CD14-positive monocyte (primary cell): Measurements from ENCODE around the gene LEPROT. TPM values are rescaled to one million over a fixed set of nuclear protein-coding genes. Genes with fewer than 3 reads are reported as not detected.

ENCODE experiments used
- DNase-seq, 3 donors: peaks; one replicate each; pipeline ENCODE4 v3.0.0-alpha.2; 2011 to 2022
- H2AFZ ChIP-seq: 2 replicates; pipeline ENCODE4 v1.6.0; 2012; ENCODE audit warnings: mild to moderate bottlenecking, low read depth, low read length, inconsistent platforms; ENCODE audit not compliant: insufficient read depth, poor library complexity, severe bottlenecking
- H3K27ac ChIP-seq, 2 donors: 1 replicate in 1 of 2; 2 replicates in 1 of 2; pipeline ENCODE4 v1.5.1; 2012 to 2013; ENCODE audit warnings: low read length in 2 of 2, control low read depth in 1 of 2, inconsistent platforms in 1 of 2, low read depth in 1 of 2, mild to moderate bottlenecking in 1 of 2
- H3K27me3 ChIP-seq, 2 donors: one replicate each; pipeline versions ENCODE4 v1.6.0 to v1.6.1; 2011 to 2013; ENCODE audit warnings: low read length in 2 of 2; ENCODE audit not compliant: control insufficient read depth in 2 of 2, insufficient read depth in 2 of 2
- H3K36me3 ChIP-seq, 2 donors: replicated peaks in 1 of 2; 1 replicate in 1 of 2; 2 replicates in 1 of 2; pipeline versions ENCODE4 v1.5.1 to v1.6.1; 2012 to 2013; ENCODE audit warnings: low read length in 2 of 2, control low read depth in 1 of 2, inconsistent platforms in 1 of 2, mild to moderate bottlenecking in 1 of 2; ENCODE audit not compliant: insufficient read depth in 2 of 2, control insufficient read depth in 1 of 2
- H3K4me1 ChIP-seq, 2 donors: 1 replicate in 1 of 2; 2 replicates in 1 of 2; pipeline versions ENCODE4 v1.5.1 to v1.6.1; 2012 to 2013; ENCODE audit warnings: low read length in 2 of 2, control low read depth in 1 of 2, inconsistent platforms in 1 of 2, mild to moderate bottlenecking in 1 of 2, moderate library complexity in 1 of 2; ENCODE audit not compliant: insufficient read depth in 2 of 2, control insufficient read depth in 1 of 2
- H3K4me2 ChIP-seq: replicated peaks from 2 replicates; pipeline ENCODE3; 2012; ENCODE audit warnings: low read length, moderate library complexity, mild to moderate bottlenecking; ENCODE audit not compliant: poor library complexity, severe bottlenecking; ENCODE audit errors: extremely low read depth
- H3K4me3 ChIP-seq, 3 experiments: fragments of 200-600 bp in 1 of 3; sonication (generic) in 1 of 3; replicated peaks in 1 of 3; 1 replicate in 2 of 3; 2 replicates in 1 of 3; pipeline ENCODE4 v1.5.1; 2011 to 2013; ENCODE audit warnings: low read length in 3 of 3, mild to moderate bottlenecking in 3 of 3, control low read depth in 2 of 3, low read depth in 2 of 3, inconsistent platforms in 1 of 3, moderate library complexity in 1 of 3
- H3K79me2 ChIP-seq: 2 replicates; pipeline ENCODE4 v1.6.0; 2012; ENCODE audit warnings: mild to moderate bottlenecking, control low read depth, inconsistent platforms, low read length, moderate library complexity; ENCODE audit not compliant: insufficient read depth
- H3K9ac ChIP-seq: 2 replicates; pipeline ENCODE4 v1.6.0; 2017; ENCODE audit warnings: low read length, mild to moderate bottlenecking; ENCODE audit not compliant: insufficient read depth, poor library complexity, severe bottlenecking
- H3K9me3 ChIP-seq, 2 donors: replicated peaks in 1 of 2; 1 replicate in 1 of 2; 2 replicates in 1 of 2; pipeline versions ENCODE4 v1.5.1 to v1.6.1; 2012 to 2013; ENCODE audit warnings: low read length in 2 of 2, control low read depth in 1 of 2; ENCODE audit not compliant: control insufficient read depth in 1 of 2, insufficient read depth in 1 of 2
- H4K20me1 ChIP-seq: 2 replicates; pipeline ENCODE4 v1.6.0; 2012; ENCODE audit warnings: mild to moderate bottlenecking, low read length, control low read depth, moderate library complexity; ENCODE audit not compliant: insufficient read depth
- H3K27ac Mint-ChIP-seq, 7 donors: one replicate each; pipeline ENCODE4 v1.8.0; 2020; ENCODE audit warnings: mild to moderate bottlenecking in 7 of 7, mixed read lengths in 7 of 7, moderate library complexity in 6 of 7, inconsistent platforms in 2 of 7
- H3K27me3 Mint-ChIP-seq, 3 donors: one replicate each; pipeline ENCODE4 v1.8.0; 2021 to 2022; ENCODE audit warnings: low read depth in 3 of 3, mild to moderate bottlenecking in 3 of 3, mixed read lengths in 3 of 3, moderate library complexity in 3 of 3, inconsistent platforms in 1 of 3
- H3K36me3 Mint-ChIP-seq, 2 donors: one replicate each; pipeline ENCODE4 v1.8.0; 2020; ENCODE audit warnings: mixed read lengths in 2 of 2, inconsistent platforms in 1 of 2, mild to moderate bottlenecking in 1 of 2
- H3K4me1 Mint-ChIP-seq: one replicate; pipeline ENCODE4 v1.8.0; 2020; ENCODE audit warnings: mild to moderate bottlenecking, mixed read lengths
- H3K4me3 Mint-ChIP-seq, 2 donors: one replicate each; pipeline ENCODE4 v1.8.0; 2020; ENCODE audit warnings: mild to moderate bottlenecking in 2 of 2, mixed read lengths in 2 of 2, moderate library complexity in 1 of 2
- H3K9me3 Mint-ChIP-seq, 7 donors: one replicate each; pipeline ENCODE4 v1.8.0; 2020 to 2022; ENCODE audit warnings: mixed read lengths in 7 of 7, mild to moderate bottlenecking in 6 of 7, moderate library complexity in 6 of 7, inconsistent platforms in 2 of 7
- WGBS: methylation state at CpG from one replicate; pipeline ENCODE4 v1.1.5; 2013; ENCODE audit warnings: missing lambda C conversion rate; ENCODE audit not compliant: insufficient coverage; 5-methylcytosine and 5-hydroxymethylcytosine counted together
- intact Hi-C, 2 donors: fragments of 100-400 bp; cut with micrococcal nuclease; formaldehyde crosslinking; loops; one replicate each; pipeline versions ENCODE4 v1.15.0 to v1.15.1; 2023
- polyA plus RNA-seq, 3 donors: library from polyadenylated mRNA; depleted of rRNA in 1 of 3; unstranded in 2 of 3; stranded (reverse) in 1 of 3; fragments of 300-500 nt in 2 of 3; fragments of >200 nt in 1 of 3; fragmentation: Illumina TruSeq in 2 of 3; gene quantifications; 1 replicate in 2 of 3; 2 replicates in 1 of 3; pipeline ENCODE4 v1.2.3, GENCODE V29; 2012 to 2021
- TF ChIP-seq, protein P1 (sequence below): fragments of 200-600 bp; IDR thresholded peaks from one replicate; pipeline ENCODE4 v1.8.0; 2022; ENCODE audit warnings: antibody characterized with exemption, mild to moderate bottlenecking

LEPROT gene
- polyA plus RNA-seq, 3 donors = 56.3 to 75.0 (median 74.7) TPM

DNA sequence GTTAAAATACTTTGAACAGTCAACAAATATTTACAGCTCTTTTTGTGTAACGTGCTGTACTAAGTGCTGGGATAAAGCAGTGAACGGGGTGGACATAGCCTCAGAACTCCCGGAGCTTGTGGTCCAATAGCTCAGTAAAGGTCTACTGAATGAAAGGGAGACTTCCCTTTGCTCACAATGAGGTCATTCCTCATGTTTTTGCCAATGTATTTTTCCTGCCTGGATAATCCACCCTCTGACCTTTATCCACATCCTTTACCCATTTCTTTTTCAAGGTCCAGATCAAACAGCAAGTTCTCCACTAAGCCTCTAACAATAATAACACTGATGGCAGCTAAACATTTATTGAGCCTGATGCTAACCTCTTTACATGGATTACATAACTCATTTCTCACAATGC lies 55.9 kb downstream of the LEPROT start:
- H3K27ac ChIP-seq = no peak overlapping the region
- H3K4me3 ChIP-seq = no peak overlapping the region
- no peak overlapping the region for H2AFZ ChIP-seq
- no peak overlapping the region for H3K9ac ChIP-seq
- no peak overlapping the region for H3K4me3 Mint-ChIP-seq
- H3K4me2 ChIP-seq = no peak overlapping the region
- intact Hi-C loops = no loop called here
- peaks cover 0 to 3% (median 0%) of the 10 kb centered on the region in 3 donors for H3K27me3 Mint-ChIP-seq
- no peaks in the 10 kb centered on the region for H3K36me3 ChIP-seq
- WGBS = 100% methylated on average over 2 of the region's 3 CpGs
- no peaks in the 10 kb centered on the region for H4K20me1 ChIP-seq
- H3K36me3 Mint-ChIP-seq = no peaks in the 10 kb centered on the region
- H3K27ac Mint-ChIP-seq = no peak overlapping the region
- H3K4me1 Mint-ChIP-seq = no peaks in the 10 kb centered on the region
- H3K79me2 ChIP-seq = no peaks in the 10 kb centered on the region
- no peaks in the 10 kb centered on the region for H3K4me1 ChIP-seq
- no peak for DNase-seq
- H3K9me3 ChIP-seq = no peaks in the 10 kb centered on the region
- no peaks in the 10 kb centered on the region for H3K27me3 ChIP-seq
- TF ChIP-seq, protein P1, sequence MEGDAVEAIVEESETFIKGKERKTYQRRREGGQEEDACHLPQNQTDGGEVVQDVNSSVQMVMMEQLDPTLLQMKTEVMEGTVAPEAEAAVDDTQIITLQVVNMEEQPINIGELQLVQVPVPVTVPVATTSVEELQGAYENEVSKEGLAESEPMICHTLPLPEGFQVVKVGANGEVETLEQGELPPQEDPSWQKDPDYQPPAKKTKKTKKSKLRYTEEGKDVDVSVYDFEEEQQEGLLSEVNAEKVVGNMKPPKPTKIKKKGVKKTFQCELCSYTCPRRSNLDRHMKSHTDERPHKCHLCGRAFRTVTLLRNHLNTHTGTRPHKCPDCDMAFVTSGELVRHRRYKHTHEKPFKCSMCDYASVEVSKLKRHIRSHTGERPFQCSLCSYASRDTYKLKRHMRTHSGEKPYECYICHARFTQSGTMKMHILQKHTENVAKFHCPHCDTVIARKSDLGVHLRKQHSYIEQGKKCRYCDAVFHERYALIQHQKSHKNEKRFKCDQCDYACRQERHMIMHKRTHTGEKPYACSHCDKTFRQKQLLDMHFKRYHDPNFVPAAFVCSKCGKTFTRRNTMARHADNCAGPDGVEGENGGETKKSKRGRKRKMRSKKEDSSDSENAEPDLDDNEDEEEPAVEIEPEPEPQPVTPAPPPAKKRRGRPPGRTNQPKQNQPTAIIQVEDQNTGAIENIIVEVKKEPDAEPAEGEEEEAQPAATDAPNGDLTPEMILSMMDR = no peak
- H3K9me3 Mint-ChIP-seq = no peaks in the 10 kb centered on the region

DNA sequence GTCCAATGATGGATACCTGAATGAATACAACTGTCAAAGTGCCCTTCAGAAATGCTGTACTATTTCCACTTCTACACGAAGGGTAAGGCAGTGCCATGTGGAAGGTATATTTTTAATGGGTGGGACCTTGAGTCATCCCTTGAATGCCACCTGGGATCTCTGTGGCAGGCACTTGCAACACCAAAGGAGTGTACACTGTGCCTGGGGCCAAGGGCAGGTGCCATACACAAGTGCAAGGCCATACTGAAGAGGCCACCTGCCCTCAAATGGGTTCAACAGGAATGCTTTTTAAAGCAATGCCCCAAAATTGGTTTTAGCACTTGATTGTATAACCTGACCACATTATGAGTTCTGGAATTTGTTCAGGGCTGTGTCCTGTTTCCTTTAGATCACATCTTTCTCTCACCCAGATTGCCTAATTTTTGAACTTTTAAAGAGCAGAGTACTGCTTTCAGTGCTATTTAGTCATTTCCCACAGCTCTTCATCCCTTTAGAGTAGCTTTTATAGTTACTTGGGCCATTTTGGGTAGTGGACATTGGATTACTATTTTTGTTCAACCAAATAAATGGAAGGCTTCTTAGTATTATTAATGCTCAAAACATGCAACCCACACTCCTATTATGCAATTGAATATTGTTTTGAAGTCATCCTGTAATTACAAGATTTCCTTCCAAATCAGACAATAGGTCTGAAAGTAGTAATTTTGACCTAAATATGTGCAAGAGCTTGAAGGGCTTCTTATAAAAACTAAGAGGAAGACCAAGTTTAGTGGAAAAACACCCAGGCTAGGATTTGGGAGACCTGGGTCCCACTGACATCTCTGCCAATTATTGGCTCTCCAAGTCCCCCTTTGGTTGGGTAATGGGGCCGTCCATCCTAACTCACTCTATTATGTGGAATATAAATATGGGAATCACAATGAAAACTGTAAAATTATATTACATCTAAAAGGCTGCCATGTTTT lies 57.2 kb downstream of the LEPROT start:
- DNase-seq = no peak
- H2AFZ ChIP-seq = no peak overlapping the region
- no peaks in the 10 kb centered on the region for H3K4me1 Mint-ChIP-seq
- TF ChIP-seq, protein P1 = no peak
- no peak overlapping the region for H3K4me2 ChIP-seq
- H3K27ac Mint-ChIP-seq = no peak overlapping the region
- no CpG with 5 or more reads among the region's 2 CpGs for WGBS
- no peak overlapping the region for H3K4me3 Mint-ChIP-seq
- no peaks in the 10 kb centered on the region for H3K9me3 Mint-ChIP-seq
- H3K4me1 ChIP-seq = no peaks in the 10 kb centered on the region
- H3K9ac ChIP-seq = no peak overlapping the region
- H3K27me3 ChIP-seq = no peaks in the 10 kb centered on the region
- H3K36me3 ChIP-seq = no peaks in the 10 kb centered on the region
- H3K27me3 Mint-ChIP-seq = peaks cover 0 to 3% (median 0%) of the 10 kb centered on the region in 3 donors
- no peak overlapping the region for H3K4me3 ChIP-seq
- no peak overlapping the region for H3K27ac ChIP-seq
- no peaks in the 10 kb centered on the region for H3K79me2 ChIP-seq
- intact Hi-C loops = no loop called here
- H3K9me3 ChIP-seq = no peaks in the 10 kb centered on the region
- no peaks in the 10 kb centered on the region for H4K20me1 ChIP-seq
- no peaks in the 10 kb centered on the region for H3K36me3 Mint-ChIP-seq
